Head of caudate nucleus (tissue), 42 donors: ENCODE data around the gene PDE6C.

ENCODE experiments used
- DNase-seq, 42 donors: peaks; one replicate each; pipeline versions ENCODE4 v3.0.0 to v3.0.0-alpha.2; 2020 to 2021; ENCODE audit warnings: mixed read lengths in 7 of 42
- intact Hi-C: fragments of 100-400 bp; cut with DNase I; formaldehyde crosslinking; loops from one replicate; pipeline ENCODE4 v1.15.0; 2022

PDE6C gene

DNA sequence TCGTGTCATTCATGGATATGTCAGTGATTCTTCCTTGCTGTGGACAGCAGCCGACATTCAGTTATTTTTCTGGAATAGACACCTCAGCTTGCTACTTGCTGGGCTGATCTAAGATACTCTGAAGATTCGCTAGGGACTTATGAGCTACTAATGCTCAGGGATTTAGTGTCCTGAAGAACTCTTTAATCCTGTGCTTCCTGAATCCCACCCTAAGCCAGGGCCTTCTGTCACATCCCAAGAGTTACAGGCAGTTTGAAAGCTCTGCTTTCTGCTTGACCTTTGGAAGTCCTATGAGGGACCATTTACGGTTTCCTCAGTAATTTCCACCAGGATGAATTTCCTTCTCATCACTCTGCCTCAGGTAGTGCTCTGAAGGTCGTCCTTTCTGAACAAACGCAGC, at the start of gene PDE6C:
Gene PDE6C (plus strand): TSS at position 227 of the 400 bp plus-strand sequence. CDS start 189 bp downstream, outside the sequence.
- no peak for DNase-seq
- intact Hi-C loops: no loop called here

DNA sequence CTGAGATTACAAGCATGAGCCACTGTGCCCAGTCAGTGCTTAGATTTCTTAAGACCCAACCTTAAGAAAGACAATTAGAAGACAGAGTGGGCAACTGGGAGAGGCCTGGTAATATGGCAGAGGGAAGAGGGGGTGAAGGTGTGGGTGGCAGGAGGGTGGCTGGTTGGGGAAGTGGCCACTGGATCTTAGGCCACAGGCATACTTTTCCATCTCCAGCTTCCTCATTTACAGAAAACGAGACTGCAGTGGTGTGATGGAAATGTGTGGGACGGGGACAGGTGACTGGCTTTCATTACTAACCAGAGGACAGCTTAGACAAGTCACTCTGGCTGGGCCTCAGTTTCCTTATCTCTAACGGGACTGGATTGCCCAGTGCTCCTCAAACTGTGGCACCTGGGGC, 46.9 kb upstream of the PDE6C start:
- intact Hi-C loops: no loop called here
- DNase-seq: no peak

DNA sequence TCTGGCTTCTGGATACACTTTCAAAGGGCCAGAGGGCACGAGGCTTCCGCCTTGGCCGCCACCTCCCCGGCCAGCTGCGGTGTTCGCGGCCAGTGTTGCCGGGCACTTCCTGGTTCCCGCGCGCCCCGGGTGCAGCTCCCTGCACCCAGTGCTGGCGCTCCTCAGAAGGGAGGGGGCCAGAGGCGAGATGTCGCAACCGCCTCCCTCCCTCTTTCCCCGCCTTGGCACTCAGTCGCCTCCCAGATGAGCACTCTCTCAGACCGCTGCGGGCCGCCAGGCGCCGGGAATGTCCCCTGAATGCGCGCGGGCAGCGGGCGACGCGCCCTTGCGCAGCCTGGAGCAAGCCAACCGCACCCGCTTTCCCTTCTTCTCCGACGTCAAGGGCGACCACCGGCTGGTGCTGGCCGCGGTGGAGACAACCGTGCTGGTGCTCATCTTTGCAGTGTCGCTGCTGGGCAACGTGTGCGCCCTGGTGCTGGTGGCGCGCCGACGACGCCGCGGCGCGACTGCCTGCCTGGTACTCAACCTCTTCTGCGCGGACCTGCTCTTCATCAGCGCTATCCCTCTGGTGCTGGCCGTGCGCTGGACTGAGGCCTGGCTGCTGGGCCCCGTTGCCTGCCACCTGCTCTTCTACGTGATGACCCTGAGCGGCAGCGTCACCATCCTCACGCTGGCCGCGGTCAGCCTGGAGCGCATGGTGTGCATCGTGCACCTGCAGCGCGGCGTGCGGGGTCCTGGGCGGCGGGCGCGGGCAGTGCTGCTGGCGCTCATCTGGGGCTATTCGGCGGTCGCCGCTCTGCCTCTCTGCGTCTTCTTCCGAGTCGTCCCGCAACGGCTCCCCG, 45.7 kb upstream of the PDE6C start, which contains the start of gene FFAR4:
Gene FFAR4 (plus strand): TSS at position 231 of the 842 bp plus-strand sequence. CDS start 56 bp downstream, at position 287.
- DNase-seq: peak in 36 of 42 donors; percentile 8 to 63 (median 35)
- intact Hi-C loops: no loop called here

DNA sequence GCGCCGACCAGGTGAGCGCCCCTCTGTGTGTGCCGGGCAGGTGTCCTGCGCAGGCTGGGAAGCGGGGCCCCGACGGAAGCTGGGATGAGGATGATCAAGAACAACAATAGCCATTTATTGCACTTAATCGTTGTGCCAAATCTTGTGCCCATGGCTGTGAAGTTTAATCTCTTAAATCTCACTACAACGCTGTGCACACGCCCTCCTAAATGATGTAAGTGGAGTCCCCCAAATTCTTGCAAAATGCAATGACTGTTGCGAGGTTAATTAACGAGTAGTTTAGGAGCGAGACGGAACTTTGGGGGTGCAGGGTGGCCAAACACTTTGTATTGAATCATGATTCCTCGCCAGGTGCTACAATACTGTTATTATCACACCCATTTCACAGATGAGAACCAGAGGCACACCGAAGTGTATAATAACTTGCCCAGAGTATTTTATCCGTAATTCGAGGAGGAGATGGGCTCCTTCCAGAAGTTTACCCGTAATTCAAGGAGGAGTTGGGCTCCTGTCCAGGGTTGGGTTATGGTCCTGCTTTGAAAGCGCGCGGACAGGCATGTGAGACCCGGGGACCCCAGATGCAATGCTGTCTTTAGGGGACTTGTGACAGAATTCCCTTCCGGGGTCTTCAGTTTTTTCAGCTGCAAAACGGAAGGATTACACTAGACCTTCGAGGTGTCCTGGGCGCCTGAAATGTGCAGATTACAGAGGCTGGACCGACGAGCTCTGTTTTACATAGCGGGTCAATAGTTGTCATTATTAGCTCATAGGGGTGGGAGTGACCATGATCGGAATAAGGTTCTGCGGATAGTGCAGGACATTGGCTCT, 44.8 kb upstream of the PDE6C start:
- no peak for DNase-seq
- intact Hi-C loops: no loop called here

DNA sequence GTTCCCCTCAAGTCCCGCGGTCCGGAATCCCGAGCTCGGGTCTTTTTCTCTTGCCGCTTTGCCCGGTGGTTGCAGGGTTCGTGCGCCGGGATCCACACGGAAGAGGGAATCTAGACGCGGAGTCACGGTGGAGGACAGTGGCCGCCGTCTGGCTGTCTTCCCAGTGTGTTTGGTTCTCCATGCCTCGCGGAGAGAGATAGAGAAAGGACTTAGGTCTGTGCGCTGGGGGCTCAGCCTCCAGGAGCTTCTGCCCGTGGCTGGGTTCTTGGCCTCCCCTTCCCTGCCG, 44.3 kb upstream of the PDE6C start:
- peak in 2 of 42 donors; percentile 36 to 49 for DNase-seq
- intact Hi-C loops: no loop called here

DNA sequence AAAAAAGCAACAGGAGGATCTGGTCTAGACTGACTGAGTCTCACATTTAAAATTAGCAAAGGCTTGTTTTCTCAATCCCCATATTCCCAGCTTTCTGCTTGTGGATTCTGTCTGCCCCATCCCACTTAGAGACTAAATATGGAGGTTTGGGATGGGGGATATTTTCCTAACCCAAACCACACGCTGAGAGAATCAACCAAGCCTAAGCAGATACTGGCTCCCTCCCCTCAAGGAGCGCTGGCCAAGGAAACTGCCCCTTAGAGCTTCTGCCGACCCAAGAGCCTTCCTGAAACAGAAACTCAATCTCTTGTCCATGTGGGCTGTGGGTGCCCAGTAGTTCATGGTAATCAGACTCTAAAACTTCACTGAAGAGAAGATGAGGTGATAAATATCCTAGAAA, 42.0 kb upstream of the PDE6C start:
- DNase-seq: no peak
- intact Hi-C loops: no loop called here

DNA sequence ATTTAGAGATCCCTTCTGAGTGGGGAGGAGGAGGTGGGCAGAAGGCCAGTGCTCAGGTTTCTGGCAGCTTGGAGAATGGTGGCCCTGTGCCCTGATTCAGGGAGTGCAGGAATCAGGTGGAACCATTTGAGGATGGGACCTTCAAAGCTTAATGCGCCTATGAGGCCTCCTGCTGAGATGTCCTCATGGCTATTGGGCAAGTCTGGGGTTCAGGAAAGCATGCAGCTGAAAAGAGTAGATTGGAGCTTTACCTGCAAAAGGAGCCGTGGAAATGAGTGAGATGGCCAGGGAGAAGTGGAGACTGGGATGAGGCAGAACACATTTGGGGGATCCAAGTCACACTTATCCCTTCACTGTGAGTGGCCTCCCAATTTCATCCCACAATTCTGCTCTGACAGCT, 39.7 kb upstream of the PDE6C start:
- no peak for DNase-seq
- intact Hi-C loops: no loop called here

DNA sequence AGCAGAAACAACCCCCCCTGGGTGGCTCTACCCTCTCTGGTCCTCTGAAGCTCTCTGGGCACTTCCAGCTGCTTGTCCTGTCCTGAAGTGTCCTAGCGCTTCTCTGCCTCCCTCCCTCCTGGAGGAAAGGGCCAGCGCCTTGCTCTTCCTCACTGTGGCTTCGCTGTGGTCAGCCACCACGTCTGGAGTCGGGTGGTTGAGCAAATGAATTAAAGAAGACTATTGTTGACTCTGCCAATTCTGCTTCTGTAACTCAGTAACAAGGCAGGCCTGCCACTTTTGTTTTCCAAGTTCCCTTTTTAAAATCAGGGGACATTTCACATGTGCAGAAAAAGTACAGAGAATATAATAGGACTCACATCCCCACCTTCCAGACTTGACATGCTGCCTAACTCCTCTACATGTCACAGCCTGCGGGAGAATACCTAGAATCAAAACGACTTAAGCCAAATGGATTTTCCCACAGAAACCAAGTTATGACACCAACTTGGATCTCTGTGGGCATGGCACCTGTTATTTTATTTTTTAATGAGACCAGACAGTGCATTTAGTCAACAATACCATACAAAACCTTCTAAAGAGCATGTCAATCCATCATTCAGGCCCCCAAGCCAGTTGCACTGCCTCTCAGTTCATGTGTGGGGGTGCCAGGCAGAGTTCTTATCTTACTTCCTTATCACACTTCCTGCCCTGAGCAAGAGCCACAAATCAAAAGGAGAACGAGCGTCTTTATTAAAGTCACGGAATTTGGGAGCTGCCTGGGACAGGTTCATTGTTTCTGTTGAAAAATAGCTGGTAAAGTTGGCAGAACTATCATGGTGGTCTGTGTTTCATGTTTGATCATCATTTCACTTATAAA, 39.1 kb upstream of the PDE6C start:
- DNase-seq: peak in 29 of 42 donors; percentile 16 to 59 (median 35)
- intact Hi-C loops: no loop called here

DNA sequence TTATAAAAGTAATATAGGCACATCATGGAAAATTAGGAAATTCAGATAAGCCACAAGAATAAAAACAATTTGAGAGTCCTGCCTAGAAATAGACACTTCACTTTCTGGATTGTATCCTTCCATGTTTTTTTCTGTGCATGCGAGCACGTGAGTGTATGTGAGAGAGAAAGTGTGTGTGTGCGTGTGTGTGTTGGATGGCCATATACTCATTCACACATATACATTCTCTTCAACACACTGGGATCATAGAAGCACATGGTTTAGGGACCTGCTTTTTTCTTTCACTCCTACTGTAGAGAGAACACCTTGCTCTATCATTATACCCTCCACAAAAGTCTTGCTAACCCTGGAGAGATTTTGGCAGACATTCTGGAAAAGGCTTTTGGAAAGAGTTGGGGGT, 38.4 kb upstream of the PDE6C start:
- DNase-seq: no peak
- intact Hi-C loops: no loop called here

DNA sequence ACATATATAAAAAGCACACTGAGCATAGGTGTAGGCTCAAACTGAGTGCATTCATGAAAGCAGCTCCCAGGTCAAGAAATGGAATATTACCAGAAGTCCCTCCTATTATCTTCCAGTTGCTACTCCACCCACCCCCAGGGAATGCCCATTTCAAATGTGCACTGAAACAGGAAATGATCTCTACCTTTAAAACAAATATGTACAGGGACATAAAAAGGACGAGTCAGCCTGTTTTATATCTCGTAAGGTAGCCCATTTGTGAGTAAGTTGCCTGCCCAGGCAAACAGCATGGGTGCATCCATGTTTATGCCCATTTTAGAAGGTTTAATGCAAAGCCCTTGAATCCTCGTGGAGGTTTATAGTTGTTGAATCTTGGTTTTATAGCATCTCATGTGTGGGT, 35.4 kb upstream of the PDE6C start:
- DNase-seq: no peak
- intact Hi-C loops: no loop called here

DNA sequence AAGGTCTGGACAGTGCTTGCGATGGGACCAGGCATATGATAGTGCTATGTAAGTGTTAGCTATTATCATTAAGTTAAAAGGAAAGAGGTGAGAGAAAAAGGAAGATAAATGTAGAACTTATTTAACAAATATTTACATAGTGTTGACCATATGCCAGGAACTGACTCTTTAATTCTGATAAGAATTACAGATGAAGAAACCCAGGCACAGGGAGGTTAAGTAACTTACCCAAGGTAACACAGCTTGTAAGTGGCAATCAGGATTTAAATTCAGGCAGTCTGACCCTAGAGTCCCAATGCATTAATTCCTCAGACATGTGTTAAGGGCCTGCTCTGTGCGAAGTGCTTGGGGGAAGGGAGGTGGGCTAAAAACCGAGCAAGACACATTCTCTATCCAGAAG, 34.8 kb upstream of the PDE6C start:
- no peak for DNase-seq
- intact Hi-C loops: no loop called here

DNA sequence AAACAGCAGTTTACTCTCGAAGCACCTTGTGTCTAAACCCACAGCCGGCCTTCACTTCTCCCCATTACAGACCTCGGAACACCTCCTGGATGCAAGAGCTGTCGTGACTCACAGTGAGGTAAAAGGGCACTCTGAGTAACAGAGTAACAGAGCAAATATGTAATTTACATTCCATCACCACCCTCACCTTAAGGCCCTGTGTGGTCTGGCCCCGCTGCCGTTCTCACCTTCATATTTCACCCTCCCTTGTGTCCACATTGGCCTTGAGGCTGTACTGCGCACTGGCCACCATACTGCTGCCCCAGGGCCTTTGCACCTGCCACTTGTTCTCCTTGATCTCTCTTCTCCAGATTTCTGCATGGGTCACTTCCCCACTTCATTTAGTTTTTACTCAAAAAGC, 33.2 kb upstream of the PDE6C start:
- intact Hi-C loops: no loop called here
- DNase-seq: no peak

DNA sequence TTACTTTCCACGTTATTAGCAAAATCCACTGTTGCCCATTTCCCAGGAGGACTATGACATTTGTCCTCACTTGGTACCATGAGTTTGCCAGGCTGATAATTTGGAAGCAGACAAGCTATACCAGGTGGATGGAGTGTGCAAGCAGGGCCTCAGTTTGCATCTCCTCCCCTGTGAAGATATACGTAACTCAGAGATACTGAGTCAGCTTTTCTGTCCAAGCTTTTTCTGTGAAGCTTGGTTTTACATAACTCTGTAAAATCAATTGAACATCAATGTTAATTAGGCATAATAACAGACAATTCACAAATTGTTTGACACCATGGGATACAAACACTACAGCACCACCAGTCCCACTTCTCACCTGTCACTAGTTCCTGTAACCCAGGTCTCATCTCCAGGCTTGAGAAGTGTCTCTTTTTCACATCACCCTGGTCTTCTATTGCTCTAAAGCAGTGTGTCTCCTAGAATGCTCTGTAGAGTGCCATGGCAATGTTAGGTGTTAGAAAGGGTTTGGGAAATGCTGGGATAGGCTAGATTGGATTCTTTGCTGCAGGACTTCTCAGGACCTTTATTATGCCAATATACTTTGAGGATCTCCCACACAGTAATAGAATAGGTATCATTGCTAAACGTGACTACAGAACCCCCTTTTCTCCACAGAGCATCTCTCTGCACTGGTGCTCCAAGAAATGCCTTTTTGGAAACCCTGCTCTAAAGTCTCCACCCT, 32.2 kb upstream of the PDE6C start:
- intact Hi-C loops: no loop called here

DNA sequence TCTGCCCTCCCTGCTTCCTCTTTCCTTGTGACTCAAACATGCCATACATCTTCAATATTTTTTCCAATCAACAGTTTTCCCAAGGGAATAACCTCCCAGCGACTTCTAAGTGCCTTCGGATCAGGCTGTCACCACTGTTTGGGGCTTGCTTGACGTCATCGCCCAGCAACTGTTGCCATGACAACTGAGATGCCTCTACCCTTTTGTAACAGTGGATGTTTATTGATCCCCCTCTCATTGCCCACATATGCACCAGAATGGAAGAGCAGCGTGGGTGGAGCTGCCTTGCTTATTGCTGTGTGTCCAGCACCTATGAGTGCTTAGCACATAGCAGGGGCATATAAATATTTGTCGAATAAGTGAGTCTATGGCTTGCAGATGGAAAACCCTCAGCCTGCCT, 31.5 kb upstream of the PDE6C start:
- peak in 39 of 42 donors; percentile 9 to 81 (median 52) for DNase-seq
- intact Hi-C loops: no loop called here

More for the DNA sequence above, 32.2 kb upstream of the PDE6C start:
- DNase-seq: no peak

DNA sequence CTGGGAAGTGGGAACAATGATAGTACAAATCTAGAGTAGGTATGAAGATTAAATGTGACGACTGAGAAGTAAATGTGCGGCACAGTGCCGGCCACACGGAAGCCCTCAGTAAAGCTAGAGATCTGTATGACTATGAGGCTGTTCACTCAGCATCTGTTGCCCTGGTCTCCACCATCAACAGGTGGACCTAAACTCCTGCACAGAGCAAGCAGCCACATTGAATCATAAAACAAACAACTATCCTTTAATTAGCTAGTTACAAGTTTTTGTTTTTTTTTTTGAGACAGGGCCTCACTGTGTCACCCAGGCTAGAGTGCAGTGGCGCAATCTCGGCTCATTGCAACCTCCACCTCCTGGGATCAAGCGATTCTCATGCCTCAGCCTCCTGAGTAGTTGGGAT, 27.9 kb upstream of the PDE6C start:
- intact Hi-C loops: no loop called here
- DNase-seq: no peak

DNA sequence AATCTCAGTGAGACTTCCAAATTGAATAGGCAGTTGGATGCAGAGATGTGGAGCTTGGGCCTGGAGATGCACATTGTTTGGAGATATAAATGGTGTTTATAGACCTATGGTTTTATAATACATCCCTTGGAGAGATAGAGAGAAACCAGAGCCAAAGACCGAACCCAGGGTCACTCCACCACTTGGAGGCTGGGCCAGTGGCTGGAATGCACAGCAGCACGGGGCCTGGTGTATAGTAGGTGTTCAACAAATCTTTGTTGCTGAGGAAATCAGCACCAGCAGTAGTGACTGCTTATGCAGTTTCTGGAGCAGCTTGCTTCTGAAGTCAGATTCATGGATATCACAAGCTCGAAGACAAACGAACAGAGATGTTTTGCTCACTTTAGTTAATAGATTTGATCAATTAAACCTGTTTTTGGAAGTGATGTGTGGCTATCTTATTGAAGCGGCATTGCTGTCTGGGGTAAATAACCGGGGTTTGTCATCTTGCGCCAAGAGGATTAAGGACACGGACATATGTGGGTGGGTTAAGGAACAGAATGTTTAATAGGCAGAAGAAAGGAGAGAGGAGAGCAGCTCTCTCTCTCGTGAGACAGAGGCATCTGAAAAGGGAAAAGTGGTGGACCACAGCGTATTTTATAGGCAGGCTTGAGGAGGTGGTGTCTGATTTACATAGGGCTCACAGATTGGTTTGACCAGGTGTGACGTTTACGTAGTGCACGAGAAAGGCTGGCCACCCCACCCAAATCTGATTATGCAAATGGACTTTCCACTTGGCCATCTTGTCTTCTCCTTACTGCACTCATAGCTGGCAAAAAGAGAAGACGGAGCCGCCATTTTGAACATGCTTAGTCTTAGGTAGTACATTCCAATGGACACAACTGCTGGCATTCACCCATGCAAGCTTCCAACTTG, 22.4 kb upstream of the PDE6C start:
- no peak for DNase-seq
- intact Hi-C loops: no loop called here

DNA sequence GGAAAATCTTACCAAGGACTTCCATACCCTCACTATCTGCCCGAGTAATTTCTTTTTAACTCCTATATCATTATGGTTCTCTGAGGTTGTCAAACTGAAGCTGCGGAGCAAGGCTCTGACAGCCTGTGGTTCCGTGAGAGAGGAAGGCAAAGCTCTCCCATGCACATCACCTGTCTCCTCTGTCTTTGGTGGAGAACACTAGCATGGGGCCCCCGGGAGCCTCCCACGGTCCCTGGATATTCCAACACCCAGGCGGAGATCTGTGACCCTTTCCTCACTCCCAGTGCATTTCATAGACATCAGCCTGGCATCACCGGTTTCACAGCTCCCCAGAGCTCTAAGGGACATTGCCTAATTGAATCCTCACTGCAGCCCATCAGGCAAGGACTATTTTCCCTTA, 21.7 kb upstream of the PDE6C start:
- intact Hi-C loops: no loop called here
- DNase-seq: no peak
